ENCODE data around the gene EXOC1.
"Not testable (repeated sequence)": the region's sequence is repeated elsewhere in the genome, so short reads cannot be mapped to it uniquely, and the experiment has no call there.

Gene EXOC1

DNA sequence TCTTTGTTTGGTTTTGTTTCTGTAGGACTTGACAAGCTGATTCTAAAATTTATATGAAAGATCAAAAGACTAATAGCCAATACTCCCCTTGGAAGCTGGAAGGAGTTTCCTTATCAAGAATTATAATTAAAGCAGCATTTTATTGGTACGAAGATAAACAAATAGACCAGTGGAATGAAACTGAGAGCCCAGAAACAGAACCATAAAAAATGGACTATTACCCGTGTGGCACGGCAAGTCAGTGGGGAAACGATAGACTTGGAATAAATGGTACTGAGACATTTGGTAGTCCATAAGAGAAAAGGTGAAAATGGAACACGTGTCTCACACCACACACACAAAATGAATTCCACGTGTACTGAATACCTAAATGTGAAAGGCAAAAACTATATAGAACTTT lies 52.9 kb downstream of the EXOC1 start:
- no peak for DNase-seq (ENCODE audit: low read depth)

- DNase-seq (ENCODE audit: low read depth) = no peak
Observed at GRCh38 chr4:55906989-55907388, 53.5 kb downstream of the EXOC1 start.

GRCh38 chr4:55907469-55907868 lies 54.0 kb downstream of the EXOC1 start:
- DNase-seq (ENCODE audit: low read depth) = no peak

- no peak for DNase-seq (ENCODE audit: low read depth)
Observed at GRCh38 chr4:55910140-55910539, 56.7 kb downstream of the EXOC1 start.

DNA sequence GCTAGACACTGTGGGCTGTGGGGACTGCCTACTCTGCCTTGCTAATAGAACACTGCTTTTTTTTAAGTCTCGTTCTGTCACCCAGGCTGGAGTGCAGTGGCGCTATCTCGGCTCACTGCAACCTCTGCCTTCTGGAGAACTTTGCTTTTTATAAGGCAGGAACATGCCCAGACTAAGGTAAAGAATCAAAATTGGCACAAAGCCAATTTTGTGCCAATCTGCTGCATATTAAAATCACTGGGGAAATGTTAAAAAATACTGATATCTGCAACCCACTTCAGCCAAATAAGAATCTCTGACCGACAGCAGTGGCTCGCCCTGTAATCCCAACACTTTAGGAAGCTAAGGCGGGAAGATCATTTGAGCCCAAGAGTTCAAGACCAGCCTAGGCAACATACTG lies 58.8 kb downstream of the EXOC1 start:
- no peak for DNase-seq (ENCODE audit: low read depth)

DNA sequence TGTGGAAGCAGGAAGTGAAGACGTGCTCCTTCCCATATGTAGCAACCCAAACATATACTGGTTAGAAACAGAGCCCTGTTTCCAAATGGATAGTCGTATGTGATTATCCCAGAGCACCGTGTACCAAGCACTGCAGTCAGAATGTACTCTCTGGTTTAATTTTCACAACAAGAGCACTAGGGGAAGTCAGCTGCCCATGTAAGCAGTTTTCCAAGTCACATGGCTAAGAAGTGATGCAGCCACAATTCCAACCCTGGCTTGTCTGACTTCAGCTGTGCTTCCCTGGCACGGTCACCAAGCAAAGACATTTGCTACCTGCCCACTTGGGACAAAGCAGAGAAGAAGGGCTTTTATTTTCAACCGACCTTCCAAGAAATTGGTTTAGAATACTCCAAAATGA lies 67.1 kb downstream of the EXOC1 start:
- DNase-seq (ENCODE audit: low read depth) = no peak

DNA sequence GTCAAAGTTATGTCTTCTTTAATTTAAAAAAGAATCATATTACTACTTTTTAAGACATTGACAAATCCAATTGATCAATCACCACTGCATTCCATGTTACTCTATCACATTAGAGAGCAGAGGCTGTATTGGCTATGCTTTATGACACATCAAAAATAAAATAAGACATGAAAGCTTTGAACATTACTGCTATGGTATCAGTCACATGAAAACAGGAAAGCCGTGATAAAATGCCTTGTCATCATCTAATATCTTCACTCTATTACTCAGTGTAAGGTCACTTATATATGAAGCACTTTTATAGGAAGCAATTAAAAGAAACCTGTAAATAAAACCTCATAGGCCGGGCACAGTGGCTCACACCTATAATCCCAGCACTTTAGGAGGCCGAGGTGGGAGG lies 67.6 kb downstream of the EXOC1 start:
- DNase-seq (ENCODE audit: low read depth) = no peak

GRCh38 chr4:55925241-55925640 lies 71.8 kb downstream of the EXOC1 start:
- no peak for DNase-seq (ENCODE audit: low read depth)

DNA sequence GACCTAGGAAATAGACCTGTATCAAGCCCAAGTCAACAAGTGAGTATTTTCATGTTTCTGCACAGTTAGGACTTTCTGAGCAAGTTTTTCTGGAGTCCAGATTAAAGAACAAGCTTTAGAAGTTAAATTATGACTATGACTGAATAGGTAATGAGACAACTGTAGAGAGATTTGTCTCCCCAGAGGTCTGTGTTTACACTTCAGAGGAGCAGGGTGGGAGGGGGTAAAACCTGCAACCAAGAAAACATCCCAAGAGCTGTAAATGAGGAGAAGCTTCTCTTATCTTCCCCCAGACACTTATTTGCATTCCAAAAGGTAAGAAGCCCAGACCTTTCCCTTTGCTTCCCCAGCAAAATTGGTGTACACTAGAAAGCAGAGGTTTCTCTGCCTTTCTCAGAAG lies 73.2 kb downstream of the EXOC1 start:
- DNase-seq (ENCODE audit: low read depth) = no peak

DNA sequence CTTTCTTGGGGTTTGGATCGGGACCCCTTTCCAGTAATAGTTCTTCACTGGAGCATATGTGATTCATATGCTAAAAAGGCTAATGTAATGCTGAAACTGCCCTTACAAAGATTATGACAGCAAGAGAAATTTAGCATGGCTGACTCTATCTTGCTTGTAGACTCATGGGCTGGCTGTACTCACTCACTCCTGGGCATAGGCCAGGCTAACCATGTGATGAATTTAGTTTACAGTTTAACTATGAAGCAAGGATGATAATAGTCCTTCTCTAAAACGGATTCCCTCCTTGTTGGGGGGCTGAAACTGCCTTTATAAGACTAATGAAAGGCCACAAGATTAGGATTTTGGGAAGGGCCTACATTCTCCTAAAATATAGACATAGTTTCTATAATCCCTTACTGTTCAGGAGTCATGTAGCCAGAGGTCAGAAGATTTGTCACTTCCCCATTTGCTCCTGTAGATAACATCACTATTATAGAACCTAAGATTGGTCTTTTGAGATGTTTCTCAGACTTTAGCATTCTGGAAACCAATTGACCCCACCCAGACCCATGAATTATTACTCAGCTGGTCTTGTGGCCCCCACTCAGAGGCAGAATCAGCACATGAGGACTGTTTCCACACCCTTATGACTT lies 74.5 kb downstream of the EXOC1 start:
- DNase-seq (ENCODE audit: low read depth) = no peak

DNA sequence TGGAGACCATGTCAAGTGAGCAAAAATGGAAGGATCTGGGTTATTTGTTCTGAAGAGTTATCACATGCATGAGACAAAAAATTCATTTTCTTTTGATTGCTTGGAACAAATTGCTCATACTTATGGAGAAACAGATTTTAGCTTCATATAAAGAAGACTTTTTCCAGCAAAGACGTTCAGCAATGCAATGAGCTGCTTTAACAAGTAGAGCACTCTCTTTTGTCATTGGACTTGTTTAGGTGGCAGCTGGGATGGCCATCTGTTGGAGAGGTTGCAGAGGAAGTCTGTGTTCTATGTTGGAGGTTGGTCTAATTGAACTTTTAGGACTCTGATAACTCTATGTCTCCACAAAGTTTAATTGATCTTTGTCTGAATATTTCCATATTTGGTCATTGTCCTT lies 75.4 kb downstream of the EXOC1 start:
- no peak for DNase-seq (ENCODE audit: low read depth)

DNA sequence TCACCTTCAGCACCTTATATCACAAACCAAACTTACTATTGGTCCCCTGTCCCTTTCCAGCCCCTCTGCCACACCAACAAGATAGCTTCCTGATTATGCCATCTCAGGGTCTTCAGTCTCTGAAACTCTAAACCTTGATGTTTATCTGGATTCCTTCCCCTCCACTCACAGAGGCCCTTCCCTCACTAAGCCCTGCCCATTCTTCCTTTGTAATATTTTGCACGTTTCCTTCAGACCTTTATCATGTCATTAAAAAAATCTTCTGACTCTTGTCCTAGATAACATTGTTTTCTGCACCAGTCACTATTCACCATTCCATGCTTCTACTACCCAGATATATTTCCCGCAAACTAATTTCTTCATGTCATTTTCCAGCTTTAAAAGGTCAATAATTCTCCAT lies 77.6 kb downstream of the EXOC1 start:
- DNase-seq (ENCODE audit: low read depth) = no peak

GRCh38 chr4:55931833-55932232 lies 78.4 kb downstream of the EXOC1 start:
- DNase-seq (ENCODE audit: low read depth) = no peak

DNA sequence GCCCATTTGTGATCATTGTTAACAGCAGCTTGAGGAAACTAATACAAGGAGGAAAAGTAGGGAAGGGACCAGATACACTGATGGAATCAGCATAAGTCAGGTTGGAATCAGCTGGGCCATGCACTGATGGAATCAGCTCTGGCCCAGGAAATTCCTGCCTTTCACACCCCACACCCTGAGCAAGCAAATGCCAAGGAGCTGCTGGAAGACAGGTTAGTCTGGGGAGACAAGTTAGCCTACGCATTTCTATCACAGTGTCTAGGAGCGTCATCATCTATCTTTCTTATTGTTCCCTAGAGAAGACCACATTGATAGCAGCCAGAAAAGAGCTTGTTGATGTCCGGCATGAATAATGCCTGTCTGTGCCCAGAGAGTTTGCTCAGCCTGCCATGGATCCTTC lies 79.1 kb downstream of the EXOC1 start:
- DNase-seq (ENCODE audit: low read depth) = no peak

DNA sequence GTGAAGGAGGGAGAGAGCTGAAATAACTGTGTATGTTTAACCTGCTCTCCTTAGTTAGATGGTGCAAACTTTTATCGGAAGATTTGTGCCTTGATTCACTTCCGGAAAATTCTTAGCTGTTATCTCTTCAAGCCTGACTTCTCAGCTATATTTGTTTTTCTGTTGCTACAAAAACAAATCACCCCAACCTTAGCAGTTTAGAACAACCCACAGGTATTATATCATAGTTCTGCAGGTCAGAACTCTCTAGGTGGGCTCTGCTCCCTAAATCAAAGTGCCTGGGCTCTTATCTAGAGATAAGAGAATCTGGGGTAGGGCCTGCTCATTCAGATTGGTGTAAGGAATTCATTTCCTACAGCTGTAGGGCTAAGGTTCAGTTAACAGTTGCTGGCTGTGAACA lies 80.2 kb downstream of the EXOC1 start:
- DNase-seq (ENCODE audit: low read depth) = no peak

DNA sequence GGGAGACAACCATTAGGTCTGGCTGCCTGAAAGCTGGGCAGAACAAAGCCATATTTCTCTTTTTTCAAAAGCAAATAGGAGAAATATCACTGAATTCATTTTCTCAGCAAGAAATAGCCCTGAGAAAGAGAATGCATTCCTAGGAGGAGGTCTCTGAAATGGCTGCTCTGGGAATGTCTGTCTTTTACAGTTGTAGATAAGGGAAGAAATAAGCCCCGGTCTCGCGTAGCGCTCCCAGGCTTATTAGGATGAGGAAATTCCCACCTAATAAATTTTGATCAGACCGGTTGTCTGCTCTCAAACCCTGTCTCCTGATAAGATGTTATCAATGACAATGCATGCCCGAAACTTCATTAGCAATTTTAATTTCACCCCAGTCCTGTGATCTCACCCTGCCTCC lies 82.5 kb downstream of the EXOC1 start:
- not testable (repeated sequence) for DNase-seq (ENCODE audit: low read depth)

DNA sequence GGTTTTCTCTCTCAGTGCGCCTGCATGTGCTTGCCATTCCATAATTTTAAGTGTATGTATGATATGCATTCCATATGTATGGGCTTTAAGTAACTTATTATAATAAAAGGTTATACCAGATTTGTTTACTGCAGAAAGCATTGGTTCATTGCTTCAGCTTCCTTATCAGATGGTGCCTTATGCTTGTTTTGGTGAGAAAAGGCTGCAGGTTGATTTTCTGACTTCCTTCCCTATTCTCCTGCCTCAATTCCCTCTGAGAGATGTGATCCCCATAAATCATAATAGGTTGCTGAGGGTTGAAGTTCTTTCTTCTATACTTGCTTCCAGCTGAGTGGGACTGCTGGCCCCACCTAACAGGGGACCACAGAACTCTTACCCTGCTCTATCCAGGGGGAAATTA lies 85.0 kb downstream of the EXOC1 start:
- no peak for DNase-seq (ENCODE audit: low read depth)

DNA sequence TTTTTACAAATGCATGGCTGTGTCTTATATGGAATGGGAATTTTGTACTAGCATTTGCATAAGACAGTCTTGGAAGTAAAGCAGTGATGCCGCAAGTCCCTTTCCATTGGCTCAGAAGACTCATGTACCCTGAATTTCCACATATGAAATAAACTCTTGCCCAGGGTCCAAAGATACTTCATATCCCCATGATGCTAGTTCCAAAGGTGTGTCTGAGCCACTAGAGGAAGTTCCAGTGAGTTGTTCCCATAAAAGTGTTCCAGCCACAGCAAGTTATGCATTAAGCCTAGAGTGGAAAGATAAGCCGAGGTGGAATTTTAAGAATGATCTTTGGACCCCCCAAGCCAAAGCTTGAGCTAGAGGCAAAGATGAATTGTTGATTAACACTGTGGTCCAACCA lies 86.0 kb downstream of the EXOC1 start:
- DNase-seq (ENCODE audit: low read depth) = no peak

GRCh38 chr4:55941881-55942396 lies 88.5 kb downstream of the EXOC1 start:
- DNase-seq (ENCODE audit: low read depth) = no peak

GRCh38 chr4:55947254-55947882 lies 93.9 kb downstream of the EXOC1 start:
- DNase-seq (ENCODE audit: low read depth) = no peak

GRCh38 chr4:55947912-55948725 lies 94.7 kb downstream of the EXOC1 start:
- DNase-seq (ENCODE audit: low read depth) = peak; percentile 40

DNA sequence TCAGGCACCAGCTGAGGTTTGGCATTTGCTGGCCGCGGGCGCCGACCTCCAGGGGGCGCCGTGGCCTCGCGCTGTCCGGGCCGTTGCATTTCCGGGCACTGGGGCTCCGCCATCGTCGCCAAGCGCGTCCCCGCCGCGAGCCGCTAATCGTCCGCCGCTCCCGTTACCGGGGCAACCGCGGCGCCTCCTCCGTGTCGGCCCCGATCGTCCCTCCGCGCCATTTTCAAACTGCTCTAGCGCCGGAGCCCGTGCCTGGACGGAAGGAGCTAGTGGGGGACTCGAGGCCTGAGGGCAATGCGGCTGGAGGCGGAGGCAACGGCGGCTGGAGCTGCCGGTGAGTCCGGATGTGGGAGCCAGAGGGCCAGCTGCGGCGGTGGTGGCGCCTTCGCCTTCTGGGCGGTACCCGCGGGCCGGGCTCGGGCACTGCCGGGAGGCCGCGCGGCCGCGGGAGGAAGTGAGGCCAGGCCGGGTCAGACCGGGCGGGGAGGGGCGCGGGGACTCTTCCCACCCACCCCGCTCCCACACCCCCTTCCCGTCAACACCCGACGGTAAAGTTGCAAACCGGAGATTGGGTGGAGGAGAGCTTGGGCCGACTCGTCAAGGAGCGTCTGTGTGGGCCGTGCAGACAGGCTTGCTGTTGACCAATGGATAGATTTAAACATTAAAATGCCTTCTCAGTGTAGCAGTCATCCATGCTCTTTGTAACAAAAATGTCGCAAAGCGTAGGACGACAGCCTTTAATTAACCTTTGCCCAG lies 95.5 kb downstream of the EXOC1 start, which contains the start of gene CEP135:
Gene CEP135, plus strand, starts transcription at position 220 of the 756 bp plus-strand sequence. CDS start 3,186 bp downstream, outside the sequence.
- peak; percentile 84 for DNase-seq (ENCODE audit: low read depth)

All from T follicular helper cell (primary cell).